NCI-H510A treated with DMSO at 0.1 percent for 48 hours (cell line): ENCODE measurements around the gene SGSM1.
A peak's percentile ranks its signal among the peaks of the same experiment; 100 is the strongest.

Experiments used
- DNase-seq: peaks from one replicate; lab custom pipeline; 2025; lab: John Stamatoyannopoulos, UW

SGSM1 gene

GRCh38 chr22:24950272-24950902 lies 144.4 kb downstream of the SGSM1 start:
- DNase-seq = no peak

- peak; percentile 65 for DNase-seq
Measured at GRCh38 chr22:24951942-24952836, 146.2 kb downstream of the SGSM1 start, which contains the start of gene KIAA1671. TSS of gene KIAA1671 (plus strand) at chr22:24952716. CDS start at chr22:25028000, 75,284 bp downstream.

- peak; percentile 43 for DNase-seq
Measured at GRCh38 chr22:24952837-24953383, 146.9 kb downstream of the SGSM1 start.

- peak; percentile 15 for DNase-seq
Measured at GRCh38 chr22:24953384-24954113, 147.5 kb downstream of the SGSM1 start.

GRCh38 chr22:24954114-24954463 lies 148.1 kb downstream of the SGSM1 start:
- no peak for DNase-seq

GRCh38 chr22:24954856-24955255 lies 148.8 kb downstream of the SGSM1 start:
- no peak for DNase-seq

GRCh38 chr22:24957043-24957442 lies 151.0 kb downstream of the SGSM1 start:
- no peak for DNase-seq

- DNase-seq = no peak
Measured at GRCh38 chr22:24961217-24961844, 155.3 kb downstream of the SGSM1 start.

- DNase-seq = no peak
Measured at GRCh38 chr22:24962094-24962493, 156.1 kb downstream of the SGSM1 start.

GRCh38 chr22:24962835-24963234 lies 156.8 kb downstream of the SGSM1 start:
- no peak for DNase-seq

GRCh38 chr22:24964441-24964840 lies 158.4 kb downstream of the SGSM1 start:
- DNase-seq = no peak

- DNase-seq = no peak
Measured at GRCh38 chr22:24965822-24966626, 160.0 kb downstream of the SGSM1 start.

- DNase-seq = no peak
Measured at GRCh38 chr22:24968066-24968561, 162.1 kb downstream of the SGSM1 start.

GRCh38 chr22:24969560-24970301 lies 163.7 kb downstream of the SGSM1 start:
- DNase-seq = no peak

GRCh38 chr22:24972369-24972768 lies 166.4 kb downstream of the SGSM1 start:
- no peak for DNase-seq

- no peak for DNase-seq
Measured at GRCh38 chr22:24973872-24974271, 167.9 kb downstream of the SGSM1 start.

GRCh38 chr22:24975125-24975640 lies 169.2 kb downstream of the SGSM1 start:
- DNase-seq = no peak

GRCh38 chr22:24975813-24976341 lies 169.9 kb downstream of the SGSM1 start:
- DNase-seq = no peak

GRCh38 chr22:24976442-24977218 lies 170.6 kb downstream of the SGSM1 start:
- DNase-seq = no peak
